Sigmoid colon (tissue), 4 donors: ENCODE data around the gene CASKIN1.
"Not testable (repeated sequence)": the region's sequence is repeated elsewhere in the genome, so short reads cannot be mapped to it uniquely, and the experiment has no call there.

Experiments
- EP300 ChIP-seq, 4 donors: sonication (generic); formaldehyde crosslinking; IDR thresholded peaks; one replicate each; pipeline ENCODE4 v1.6.1; 2017; ENCODE audit warnings: antibody characterized with exemption in 4 of 4
- POLR2A ChIP-seq, 2 donors: fragments of 450-650 bp; IDR thresholded peaks; one replicate each; pipeline ENCODE4 v1.6.1; 2016; ENCODE audit warnings: antibody characterized with exemption in 2 of 2, mild to moderate bottlenecking in 2 of 2, moderate library complexity in 2 of 2
- POLR2AphosphoS5 ChIP-seq, 4 donors: sonication (generic); formaldehyde crosslinking; IDR thresholded peaks; one replicate each; pipeline ENCODE4 v1.6.1; 2017; ENCODE audit warnings: antibody characterized with exemption in 4 of 4
- TF ChIP-seq, protein P1 (sequence below), 4 experiments: fragments of 450-650 bp in 3 of 4; fragments of 200-600 bp in 1 of 4; IDR thresholded peaks; one replicate each; pipeline ENCODE4 v1.5.1; 2016 to 2019; ENCODE audit warnings: antibody characterized with exemption in 4 of 4, mild to moderate bottlenecking in 3 of 4, moderate library complexity in 2 of 4

DNA sequence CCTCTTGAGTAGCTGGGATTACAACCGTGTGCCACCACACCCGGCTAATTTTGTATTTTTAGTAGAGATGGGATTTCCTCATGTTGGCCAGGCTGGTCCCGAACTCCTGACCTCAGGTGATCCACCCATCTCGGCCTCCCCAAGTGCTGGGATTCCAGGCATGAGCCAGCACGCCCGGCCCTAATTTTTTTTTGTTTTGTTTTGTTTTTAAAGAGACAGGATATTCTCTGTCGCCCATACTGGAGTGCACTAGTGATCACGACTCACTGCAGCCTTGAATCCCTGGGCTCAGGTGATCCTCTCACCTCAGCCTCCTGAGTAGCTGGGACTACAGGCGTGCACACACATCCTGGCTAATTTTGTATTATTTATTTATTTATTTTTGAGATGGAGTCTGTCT is 43.9 kb upstream of the CASKIN1 start:
- TF ChIP-seq POLR2A, POLR2AphosphoS5, EP300 (IDR thresholded peaks at IDR 0.05): not testable (repeated sequence)
- TF ChIP-seq, protein P1, sequence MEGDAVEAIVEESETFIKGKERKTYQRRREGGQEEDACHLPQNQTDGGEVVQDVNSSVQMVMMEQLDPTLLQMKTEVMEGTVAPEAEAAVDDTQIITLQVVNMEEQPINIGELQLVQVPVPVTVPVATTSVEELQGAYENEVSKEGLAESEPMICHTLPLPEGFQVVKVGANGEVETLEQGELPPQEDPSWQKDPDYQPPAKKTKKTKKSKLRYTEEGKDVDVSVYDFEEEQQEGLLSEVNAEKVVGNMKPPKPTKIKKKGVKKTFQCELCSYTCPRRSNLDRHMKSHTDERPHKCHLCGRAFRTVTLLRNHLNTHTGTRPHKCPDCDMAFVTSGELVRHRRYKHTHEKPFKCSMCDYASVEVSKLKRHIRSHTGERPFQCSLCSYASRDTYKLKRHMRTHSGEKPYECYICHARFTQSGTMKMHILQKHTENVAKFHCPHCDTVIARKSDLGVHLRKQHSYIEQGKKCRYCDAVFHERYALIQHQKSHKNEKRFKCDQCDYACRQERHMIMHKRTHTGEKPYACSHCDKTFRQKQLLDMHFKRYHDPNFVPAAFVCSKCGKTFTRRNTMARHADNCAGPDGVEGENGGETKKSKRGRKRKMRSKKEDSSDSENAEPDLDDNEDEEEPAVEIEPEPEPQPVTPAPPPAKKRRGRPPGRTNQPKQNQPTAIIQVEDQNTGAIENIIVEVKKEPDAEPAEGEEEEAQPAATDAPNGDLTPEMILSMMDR (IDR thresholded peaks at IDR 0.05) = not testable (repeated sequence)
